Measurements from ENCODE around the gene CFLAR. TPM values are rescaled to one million over a fixed set of nuclear protein-coding genes. Genes with fewer than 3 reads are reported as not detected.

Gene CFLAR
- total RNA-seq, 1 experiment from 2014 or later: 35.6 TPM

DNA sequence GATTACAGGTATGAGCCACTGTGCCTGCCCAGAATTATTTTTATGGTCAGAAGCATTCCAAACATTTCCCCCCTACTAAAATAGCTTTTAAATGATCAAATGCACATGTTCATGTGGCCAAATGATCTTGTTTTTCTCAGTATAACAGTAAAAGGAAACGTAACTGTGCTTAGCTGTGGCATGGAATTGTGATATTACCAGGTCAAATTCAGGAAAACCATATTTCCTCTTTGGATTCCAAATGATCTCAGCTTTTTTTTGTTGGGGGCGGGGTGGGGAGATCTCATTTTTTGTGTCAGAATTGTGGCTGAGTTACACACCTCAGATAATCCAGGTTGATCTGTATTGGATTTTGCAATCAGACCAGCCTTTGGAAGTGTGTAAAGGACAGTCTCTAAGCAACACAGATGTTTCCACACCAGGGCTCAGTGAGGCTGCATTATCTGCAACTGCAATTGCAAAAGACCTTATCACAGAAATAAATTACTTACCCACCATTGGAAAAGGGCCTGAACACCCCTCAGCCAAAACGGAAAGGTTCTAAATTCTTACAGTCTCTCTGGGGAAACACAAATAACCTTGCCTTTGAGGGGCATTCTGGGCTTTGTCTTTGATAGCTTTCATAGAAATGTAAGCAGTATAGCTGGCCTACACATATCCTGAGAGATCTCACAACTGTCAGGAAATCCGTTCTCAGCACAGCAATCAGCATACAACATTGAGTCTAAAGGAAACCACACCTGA, 75.3 kb downstream of the CFLAR start:
- no peak for TF ChIP-seq JUND (IDR thresholded peaks at IDR 0.05)
- no peak for TF ChIP-seq ZNF274 (IDR thresholded peaks at IDR 0.05; ENCODE audit: low read depth, low read length)
- no peak for TF ChIP-seq RAD21 (IDR thresholded peaks at IDR 0.05; ENCODE audit: low read depth)
- no peak for TF ChIP-seq POLR2A (IDR thresholded peaks at IDR 0.05; ENCODE audit: borderline replicate concordance, extremely low read depth, insufficient read depth, insufficient read length)
- no TSS peak for BruUV-seq (replicated peaks)

DNA sequence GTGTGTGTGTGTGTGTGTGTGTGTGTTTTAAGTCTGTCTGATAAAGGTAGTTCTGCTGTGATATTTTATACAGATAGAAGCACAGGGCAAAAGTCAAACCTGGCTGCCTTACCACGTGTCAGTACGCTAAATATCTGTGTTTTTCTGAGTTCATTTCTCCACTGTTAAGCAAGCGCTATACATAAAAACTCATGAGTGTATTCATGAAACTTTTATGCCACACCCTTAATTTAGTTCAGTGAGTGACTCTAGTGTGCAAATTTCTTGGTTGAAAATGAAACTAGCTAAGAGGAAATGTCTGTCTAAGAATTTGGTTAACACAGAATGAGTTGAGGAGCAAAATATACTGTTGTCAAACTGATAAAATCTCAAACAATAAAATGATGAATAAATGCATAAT, 78.1 kb downstream of the CFLAR start:
- Histone ChIP-seq H3K9me2 (ENCODE audit: insufficient read depth) (no peaks in the 10 kb centered on the region), H3K27me3 (ENCODE audit: insufficient read depth, low read length) (no peaks in the 10 kb centered on the region), H3K4me3 (replicated peaks in 1 of 2; ENCODE audit: low read depth in 1 of 2, low read length in 2 of 2) (no peak overlapping the region), H3K9ac (ENCODE audit: low read length) (no peak overlapping the region), H3K36me3 (ENCODE audit: control insufficient read depth in 1 of 2, insufficient read depth in 2 of 2, low read length in 2 of 2) (no peaks in the 10 kb centered on the region), H2AFZ (ENCODE audit: low read depth, low read length, poor library complexity, severe bottlenecking) (no peak overlapping the region), H3K9me3 (ENCODE audit: control insufficient read depth in 1 of 2, insufficient read depth in 1 of 2, low read depth in 1 of 2, low read length in 2 of 2) (no peaks in the 10 kb centered on the region), H4K20me1 (ENCODE audit: insufficient read depth) (no peaks in the 10 kb centered on the region), H3K4me2 (ENCODE audit: low read length) (no peak overlapping the region), H3K79me2 (ENCODE audit: insufficient read depth, low read length) (no peaks in the 10 kb centered on the region), H3K27ac (ENCODE audit: low read depth, low read length) (no peak overlapping the region), H3K4me1 (ENCODE audit: control insufficient read depth in 1 of 2, insufficient read depth in 2 of 2, low read length in 2 of 2) (no peaks in the 10 kb centered on the region)
- CTCF ChIA-PET: no interaction called here
- intact Hi-C loops (cut with micrococcal nuclease): no loop called here
- no TSS peak for BruUV-seq (replicated peaks)
- DNase-seq (ENCODE audit: low read depth, low spot score) (no peak), ATAC-seq (no peak)
- POLR2A ChIA-PET: no interaction called here
- RAD21 ChIA-PET (ENCODE audit: low non-redundant PET in 1 of 2, low total read pairs in 2 of 2, uncharacterized antibody in 2 of 2, unreplicated experiment in 2 of 2): no interaction called here
- TF ChIP-seq JUND (IDR thresholded peaks at IDR 0.05): no peak
- TF ChIP-seq, protein P1, sequence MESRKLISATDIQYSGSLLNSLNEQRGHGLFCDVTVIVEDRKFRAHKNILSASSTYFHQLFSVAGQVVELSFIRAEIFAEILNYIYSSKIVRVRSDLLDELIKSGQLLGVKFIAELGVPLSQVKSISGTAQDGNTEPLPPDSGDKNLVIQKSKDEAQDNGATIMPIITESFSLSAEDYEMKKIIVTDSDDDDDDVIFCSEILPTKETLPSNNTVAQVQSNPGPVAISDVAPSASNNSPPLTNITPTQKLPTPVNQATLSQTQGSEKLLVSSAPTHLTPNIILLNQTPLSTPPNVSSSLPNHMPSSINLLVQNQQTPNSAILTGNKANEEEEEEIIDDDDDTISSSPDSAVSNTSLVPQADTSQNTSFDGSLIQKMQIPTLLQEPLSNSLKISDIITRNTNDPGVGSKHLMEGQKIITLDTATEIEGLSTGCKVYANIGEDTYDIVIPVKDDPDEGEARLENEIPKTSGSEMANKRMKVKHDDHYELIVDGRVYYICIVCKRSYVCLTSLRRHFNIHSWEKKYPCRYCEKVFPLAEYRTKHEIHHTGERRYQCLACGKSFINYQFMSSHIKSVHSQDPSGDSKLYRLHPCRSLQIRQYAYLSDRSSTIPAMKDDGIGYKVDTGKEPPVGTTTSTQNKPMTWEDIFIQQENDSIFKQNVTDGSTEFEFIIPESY (IDR thresholded peaks at IDR 0.05; ENCODE audit: extremely low read depth, insufficient replicate concordance, low read length): no peak
- no peak for TF ChIP-seq EGR1 (IDR thresholded peaks at IDR 0.05; ENCODE audit: low read depth)
- TF ChIP-seq, protein P2, sequence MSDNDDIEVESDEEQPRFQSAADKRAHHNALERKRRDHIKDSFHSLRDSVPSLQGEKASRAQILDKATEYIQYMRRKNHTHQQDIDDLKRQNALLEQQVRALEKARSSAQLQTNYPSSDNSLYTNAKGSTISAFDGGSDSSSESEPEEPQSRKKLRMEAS (IDR thresholded peaks at IDR 0.05): no peak

More for the DNA sequence above, 75.3 kb downstream of the CFLAR start:
- no peaks in the 10 kb centered on the region for H3K9me2 ChIP-seq (ENCODE audit: insufficient read depth)
- H3K27ac ChIP-seq (ENCODE audit: low read depth, low read length): no peak overlapping the region
- H3K79me2 ChIP-seq (ENCODE audit: insufficient read depth, low read length): no peaks in the 10 kb centered on the region
- H2AFZ ChIP-seq (ENCODE audit: low read depth, low read length, poor library complexity, severe bottlenecking): no peak overlapping the region
- no peak overlapping the region for H3K4me2 ChIP-seq (ENCODE audit: low read length)
- CTCF ChIA-PET: no interaction called here
- POLR2A ChIA-PET: no interaction called here
- no peak for DNase-seq (ENCODE audit: low read depth, low spot score)
- RAD21 ChIA-PET (ENCODE audit: low non-redundant PET in 1 of 2, low total read pairs in 2 of 2, uncharacterized antibody in 2 of 2, unreplicated experiment in 2 of 2): no interaction called here
- no peak for ATAC-seq
- no peaks in the 10 kb centered on the region for H4K20me1 ChIP-seq (ENCODE audit: insufficient read depth)
- H3K4me1 ChIP-seq (ENCODE audit: control insufficient read depth in 1 of 2, insufficient read depth in 2 of 2, low read length in 2 of 2): no peaks in the 10 kb centered on the region
- no peak overlapping the region for H3K4me3 ChIP-seq (replicated peaks in 1 of 2; ENCODE audit: low read depth in 1 of 2, low read length in 2 of 2)
- intact Hi-C loops (cut with micrococcal nuclease): no loop called here
- H3K9me3 ChIP-seq (ENCODE audit: control insufficient read depth in 1 of 2, insufficient read depth in 1 of 2, low read depth in 1 of 2, low read length in 2 of 2): no peaks in the 10 kb centered on the region
- H3K9ac ChIP-seq (ENCODE audit: low read length): no peak overlapping the region
- H3K27me3 ChIP-seq (ENCODE audit: insufficient read depth, low read length): no peaks in the 10 kb centered on the region
- H3K36me3 ChIP-seq (ENCODE audit: control insufficient read depth in 1 of 2, insufficient read depth in 2 of 2, low read length in 2 of 2): no peaks in the 10 kb centered on the region

Measured in HCT116 (cell line).